Naive thymus-derived CD4-positive, alpha-beta T cell (primary cell): ENCODE data around the gene DGUOK. TPM values are rescaled to one million over a fixed set of nuclear protein-coding genes. Genes with fewer than 3 reads are reported as not detected.

ENCODE experiments used
- ATAC-seq: fragments of 150-1000 bp; cut with Tn5 transposase; 2 replicates; pipeline ENCODE4 v1.10.0; 2021; ENCODE audit warnings: mild to moderate bottlenecking, moderate library complexity
- CTCF ChIA-PET: fragments of 350-600 bp; sonication (Branson Sonifier 250); formaldehyde crosslinking; loops from one replicate; lab custom pipeline; 2021; ENCODE audit warnings: antibody characterized with exemption; lab: Charles Lee
- POLR2A ChIA-PET: fragments of 350-600 bp; sonication (Branson Sonifier 250); formaldehyde crosslinking; loops from one replicate; lab custom pipeline; 2021; ENCODE audit warnings: antibody characterized with exemption, inconsistent platforms; lab: Charles Lee
- DNase-seq, 9 donors: peaks; one replicate each; pipeline versions ENCODE4 v3.0.0 to v3.0.0-alpha.2; 2020 to 2022; ENCODE audit warnings: mixed read lengths in 1 of 9
- H3K27ac ChIP-seq: one replicate; pipeline ENCODE4 v1.7.0; 2013; ENCODE audit warnings: mild to moderate bottlenecking, low read depth, low read length, moderate library complexity
- H3K27me3 ChIP-seq, 2 donors: one replicate each; pipeline ENCODE4 v1.7.0; 2013; ENCODE audit warnings: low read length in 2 of 2, mild to moderate bottlenecking in 2 of 2, moderate library complexity in 2 of 2; ENCODE audit not compliant: control insufficient read depth in 2 of 2, insufficient read depth in 2 of 2
- H3K36me3 ChIP-seq, 3 experiments: 1 replicate in 2 of 3; 2 replicates in 1 of 3; pipeline ENCODE4 v1.7.0; 2013; ENCODE audit warnings: low read length in 3 of 3, mild to moderate bottlenecking in 3 of 3, moderate library complexity in 1 of 3; ENCODE audit not compliant: insufficient read depth in 3 of 3, control insufficient read depth in 2 of 3
- H3K4me1 ChIP-seq, 2 donors: one replicate each; pipeline ENCODE4 v1.7.0; 2013; ENCODE audit warnings: low read length in 2 of 2, mild to moderate bottlenecking in 2 of 2, moderate library complexity in 1 of 2; ENCODE audit not compliant: control insufficient read depth in 2 of 2, insufficient read depth in 2 of 2
- H3K4me3 ChIP-seq: 2 replicates; pipeline ENCODE4 v1.7.0; 2013; ENCODE audit warnings: mild to moderate bottlenecking, low read length
- H3K9me3 ChIP-seq, 3 experiments: 1 replicate in 2 of 3; 2 replicates in 1 of 3; pipeline ENCODE4 v1.7.0; 2013; ENCODE audit warnings: low read length in 3 of 3; ENCODE audit not compliant: control insufficient read depth in 2 of 3
- H3K27ac Mint-ChIP-seq, 9 donors: one replicate each; pipeline ENCODE4 v1.8.0; 2020 to 2022; ENCODE audit warnings: mixed read lengths in 9 of 9, mild to moderate bottlenecking in 8 of 9, moderate library complexity in 5 of 9, inconsistent platforms in 2 of 9
- H3K27me3 Mint-ChIP-seq, 5 donors: one replicate each; pipeline ENCODE4 v1.8.0; 2021 to 2022; ENCODE audit warnings: mixed read lengths in 5 of 5, mild to moderate bottlenecking in 1 of 5
- H3K36me3 Mint-ChIP-seq, 5 donors: one replicate each; pipeline ENCODE4 v1.8.0; 2020 to 2022; ENCODE audit warnings: mixed read lengths in 5 of 5, mild to moderate bottlenecking in 3 of 5, inconsistent platforms in 1 of 5
- H3K4me1 Mint-ChIP-seq, 7 donors: one replicate each; pipeline ENCODE4 v1.8.0; 2020 to 2022; ENCODE audit warnings: mixed read lengths in 7 of 7, mild to moderate bottlenecking in 3 of 7, inconsistent platforms in 1 of 7
- H3K4me3 Mint-ChIP-seq, 10 donors: one replicate each; pipeline ENCODE4 v1.8.0; 2020 to 2022; ENCODE audit warnings: mild to moderate bottlenecking in 10 of 10, mixed read lengths in 10 of 10, moderate library complexity in 6 of 10, inconsistent platforms in 2 of 10
- H3K9me3 Mint-ChIP-seq, 11 donors: one replicate each; pipeline ENCODE4 v1.8.0; 2020 to 2022; ENCODE audit warnings: mixed read lengths in 11 of 11, mild to moderate bottlenecking in 4 of 11, inconsistent platforms in 1 of 11, moderate library complexity in 1 of 11
- intact Hi-C, 2 donors: fragments of 100-400 bp; cut with micrococcal nuclease; formaldehyde crosslinking; loops; one replicate each; pipeline ENCODE4 v1.15.1; 2023
- polyA plus RNA-seq, 2 donors: library from polyadenylated mRNA; unstranded; fragments of 300-500 nt; fragmentation: Illumina TruSeq; gene quantifications; one replicate each; pipeline ENCODE4 v1.2.3, GENCODE V29; 2021
- total RNA-seq, 6 experiments: library from RNA in 5 of 6; stranded (reverse) in 5 of 6; gene quantifications; 1 replicate in 5 of 6; 2 replicates in 1 of 6; pipeline ENCODE4 v1.2.3 and lab custom pipeline; 2021 to 2026

The DGUOK gene
- total and polyA plus RNA-seq, 7 experiments from 2014 or later = 43.1 to 220 (median 69.4) TPM

- CTCF ChIA-PET = no interaction called here
- DNase-seq (no peak), ATAC-seq (no peak)
- Mint-ChIP-seq H3K36me3 (peaks cover 22 to 42% (median 37%) of the 10 kb centered on the region in 5 donors), H3K4me3 (no peak overlapping the region), H3K4me1 (peaks cover 13 to 48% (median 32%) of the 10 kb centered on the region in 7 donors), H3K27ac (peak overlapping the region in 2 of 9 donors; percentile 11 to 28), H3K9me3 (peaks cover 0 to 8% (median 5%) of the 10 kb centered on the region in 11 donors), H3K27me3 (no peaks in the 10 kb centered on the region)
- H3K4me3 ChIP-seq = no peak overlapping the region
- POLR2A ChIA-PET = no interaction called here
- H3K9me3 ChIP-seq = peaks cover 0 to 5% (median 0%) of the 10 kb centered on the region in 3 experiments
- H3K4me1 ChIP-seq = peaks cover 3 to 4% of the 10 kb centered on the region in 2 donors
- H3K27me3 ChIP-seq = no peaks in the 10 kb centered on the region
- intact Hi-C loops = loop anchor here in 1 of 2 donors (1.0 kb wide), 1 partner anchor 40 kb away; no protein-coding TSS in a partner anchor
- H3K36me3 ChIP-seq = peaks cover 0 to 32% (median 5%) of the 10 kb centered on the region in 3 experiments
- H3K27ac ChIP-seq = no peak overlapping the region
Measured at GRCh38 chr2:73961823-73962615, 35.3 kb downstream of the DGUOK start.

GRCh38 chr2:73962798-73963197 lies 36.1 kb downstream of the DGUOK start:
- H3K27me3 Mint-ChIP-seq = no peaks in the 10 kb centered on the region
- no peak overlapping the region for H3K27ac ChIP-seq
- intact Hi-C loops = loop anchor here in 1 of 2 donors (1.0 kb wide), 1 partner anchor 40 kb away; no protein-coding TSS in a partner anchor

GRCh38 chr2:73963385-73964120 lies 36.9 kb downstream of the DGUOK start:
- DNase-seq (no peak), ATAC-seq (peak; percentile 51)
- no peaks in the 10 kb centered on the region for H3K27me3 ChIP-seq
- peaks cover 0 to 5% (median 0%) of the 10 kb centered on the region in 3 experiments for H3K9me3 ChIP-seq
- peaks cover 0 to 8% (median 5%) of the 10 kb centered on the region in 11 donors for H3K9me3 Mint-ChIP-seq
- H3K27ac Mint-ChIP-seq = peak overlapping the region; percentile 11 to 84 (median 56)
- CTCF ChIA-PET = no interaction called here
- intact Hi-C loops = no loop called here
- POLR2A ChIA-PET = interaction anchor here (0.5 to 1.9 kb wide), 6 partner anchors 10 to 39 kb away, joined by 3 to 7 read pairs (median 4); no protein-coding TSS in a partner anchor
- no peak overlapping the region for H3K27ac ChIP-seq
- peaks cover 14 to 32% (median 25%) of the 10 kb centered on the region in 5 donors for H3K36me3 Mint-ChIP-seq
- peaks cover 0 to 17% (median 5%) of the 10 kb centered on the region in 3 experiments for H3K36me3 ChIP-seq
- H3K4me1 ChIP-seq = peaks cover 3 to 4% of the 10 kb centered on the region in 2 donors
- H3K4me1 Mint-ChIP-seq = peaks cover 14 to 52% (median 40%) of the 10 kb centered on the region in 7 donors
- H3K4me3 Mint-ChIP-seq = peak overlapping the region in 4 of 10 donors; percentile 8 to 48 (median 28)
- H3K4me3 ChIP-seq = no peak overlapping the region
- no peaks in the 10 kb centered on the region for H3K27me3 Mint-ChIP-seq

More at GRCh38 chr2:73962798-73963197, 36.1 kb downstream of the DGUOK start:
- peaks cover 11 to 50% (median 33%) of the 10 kb centered on the region in 7 donors for H3K4me1 Mint-ChIP-seq
- Histone ChIP-seq H3K4me3 (no peak overlapping the region), H3K36me3 (peaks cover 0 to 25% (median 5%) of the 10 kb centered on the region in 3 experiments), H3K4me1 (peaks cover 3 to 4% of the 10 kb centered on the region in 2 donors), H3K9me3 (peaks cover 0 to 5% (median 0%) of the 10 kb centered on the region in 3 experiments), H3K27me3 (no peaks in the 10 kb centered on the region)
- peaks cover 0 to 8% (median 5%) of the 10 kb centered on the region in 11 donors for H3K9me3 Mint-ChIP-seq
- H3K27ac Mint-ChIP-seq = peak overlapping the region in 4 of 9 donors; percentile 22 to 30 (median 24)
- POLR2A ChIA-PET = interaction anchor here (0.7 to 1.9 kb wide), 3 partner anchors 10 to 23 kb away, joined by 5 to 7 read pairs (median 6); no protein-coding TSS in a partner anchor
- no peak for DNase-seq
- ATAC-seq = no peak
- peaks cover 22 to 39% (median 32%) of the 10 kb centered on the region in 5 donors for H3K36me3 Mint-ChIP-seq
- CTCF ChIA-PET = no interaction called here
- no peak overlapping the region for H3K4me3 Mint-ChIP-seq

- Histone ChIP-seq H3K36me3 (peaks cover 0 to 10% (median 1%) of the 10 kb centered on the region in 3 experiments), H3K4me3 (no peak overlapping the region), H3K27me3 (no peaks in the 10 kb centered on the region), H3K9me3 (peaks cover 0 to 5% (median 0%) of the 10 kb centered on the region in 3 experiments), H3K4me1 (peaks cover 3 to 10% of the 10 kb centered on the region in 2 donors), H3K27ac (no peak overlapping the region)
- Mint-ChIP-seq H3K9me3 (peaks cover 0 to 8% (median 5%) of the 10 kb centered on the region in 11 donors), H3K36me3 (peaks cover 8 to 25% (median 18%) of the 10 kb centered on the region in 5 donors), H3K27ac (peak overlapping the region in 7 of 9 donors; percentile 14 to 84 (median 62)), H3K4me1 (peaks cover 21 to 59% (median 46%) of the 10 kb centered on the region in 7 donors), H3K4me3 (peak overlapping the region in 4 of 10 donors; percentile 8 to 48 (median 36)), H3K27me3 (no peaks in the 10 kb centered on the region)
- DNase-seq (no peak), ATAC-seq (no peak)
- ChIA-PET POLR2A (interaction anchor here (1.0 to 1.9 kb wide), 2 partner anchors 18 to 22 kb away, joined by 3 to 7 read pairs; no protein-coding TSS in a partner anchor), CTCF (interaction anchor here (0.9 kb wide), 1 partner anchor 57 kb away, joined by 3 read pairs; no protein-coding TSS in a partner anchor)
- intact Hi-C loops = no loop called here
Measured at GRCh38 chr2:73964223-73964622, 37.5 kb downstream of the DGUOK start.

- Mint-ChIP-seq H3K27ac (no peak overlapping the region), H3K36me3 (peaks cover 7 to 18% (median 11%) of the 10 kb centered on the region in 5 donors), H3K9me3 (peaks cover 0 to 8% (median 5%) of the 10 kb centered on the region in 11 donors), H3K4me1 (peaks cover 26 to 67% (median 55%) of the 10 kb centered on the region in 7 donors), H3K4me3 (no peak overlapping the region), H3K27me3 (no peaks in the 10 kb centered on the region)
- Histone ChIP-seq H3K9me3 (peaks cover 0 to 5% (median 0%) of the 10 kb centered on the region in 3 experiments), H3K27me3 (no peaks in the 10 kb centered on the region), H3K4me1 (peaks cover 6 to 16% of the 10 kb centered on the region in 2 donors), H3K27ac (no peak overlapping the region), H3K4me3 (no peak overlapping the region), H3K36me3 (peaks cover 0 to 2% (median 0%) of the 10 kb centered on the region in 3 experiments)
- intact Hi-C loops = no loop called here
- ChIA-PET CTCF (interaction anchor here (0.7 to 1.0 kb wide), 3 partner anchors 16 to 78 kb away, joined by 3 read pairs; no protein-coding TSS in a partner anchor), POLR2A (interaction anchor here (1.7 kb wide), 1 partner anchor 16 kb away, joined by 7 read pairs; no protein-coding TSS in a partner anchor)
- ATAC-seq (no peak), DNase-seq (no peak)
Measured at GRCh38 chr2:73965053-73965452, 38.4 kb downstream of the DGUOK start.
